SK-N-MC (cell line): ENCODE results near the gene DBX1.

Experiments used
- EZH2 ChIP-seq: fragments of 200-600 bp; sonication (generic); IDR thresholded peaks from one replicate; pipeline ENCODE4 v1.6.1; 2017; ENCODE audit warnings: antibody characterized with exemption
- FOXP2 ChIP-seq: optimal IDR thresholded peaks from 2 replicates; pipeline ENCODE3; 2011; ENCODE audit warnings: mild to moderate bottlenecking, moderate library complexity; ENCODE audit not compliant: insufficient read depth; ENCODE audit errors: extremely low read length, control extremely low read depth
- POLR2AphosphoS5 ChIP-seq: IDR thresholded peaks from 2 replicates; pipeline ENCODE4 v1.6.1; 2012; ENCODE audit warnings: mild to moderate bottlenecking, low read depth, low read length, borderline replicate concordance

- TF ChIP-seq EZH2 = no peak
- no peak for TF ChIP-seq POLR2AphosphoS5
- TF ChIP-seq FOXP2 = no peak
Observed at GRCh38 chr11:20118209-20118608, 42.1 kb downstream of the DBX1 start.
